ENCODE data around the gene CEP83. TPM values are rescaled to one million over a fixed set of nuclear protein-coding genes. Genes with fewer than 3 reads are reported as not detected.

The CEP83 gene
- total and polyA plus RNA-seq, 2 donors (not counting 1 experiment from before 2014, with no cell fraction given), result 4.0 to 24.8 TPM

DNA sequence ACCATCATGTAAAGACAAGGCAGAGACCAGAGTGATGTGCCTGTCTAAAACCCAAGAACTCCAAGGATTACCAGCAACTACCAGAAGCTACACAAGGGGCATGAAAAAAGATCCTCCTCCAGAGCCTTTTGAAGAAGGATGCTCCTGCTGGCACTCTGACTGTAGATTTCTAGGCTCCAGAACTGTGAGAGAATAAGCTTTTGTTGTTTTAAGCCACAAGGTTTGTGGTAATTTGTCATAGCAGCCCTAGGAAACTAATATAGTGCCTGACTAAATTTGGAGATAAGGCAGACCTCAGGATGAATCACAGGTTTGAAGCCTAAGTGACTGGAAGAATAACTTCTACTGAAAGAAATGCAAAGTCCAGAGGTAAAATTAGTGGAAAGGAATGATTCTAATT is 132.9 kb downstream of the CEP83 start:
- Histone ChIP-seq H3K9me3 (ENCODE audit: control extremely low read depth in 1 of 3, control insufficient read depth in 2 of 3, insufficient read depth in 1 of 3, low read length in 2 of 3) (peaks cover 0 to 3% (median 0%) of the 10 kb centered on the region in 3 donors), H3K79me2 (ENCODE audit: control insufficient read depth, insufficient read depth, low read length) (no peaks in the 10 kb centered on the region), H3K4me1 (ENCODE audit: control insufficient read depth in 2 of 2, insufficient read depth in 2 of 2, low read length in 2 of 2) (no peaks in the 10 kb centered on the region), H3K4me3 (ENCODE audit: control extremely low read depth in 1 of 5, extremely low read depth in 1 of 5, insufficient read depth in 1 of 5, low read depth in 2 of 5, low read length in 4 of 5) (no peak overlapping the region), H3K4me2 (replicated peaks; ENCODE audit: low read depth, low read length, poor library complexity, severe bottlenecking) (no peak overlapping the region), H2AFZ (ENCODE audit: insufficient read depth, low read depth, low read length, poor library complexity, severe bottlenecking) (no peak overlapping the region), H3K9ac (ENCODE audit: low read length) (no peak overlapping the region), H3K27me3 (replicated peaks in 1 of 4; ENCODE audit: control extremely low read depth in 1 of 4, control insufficient read depth in 3 of 4, insufficient read depth in 4 of 4, low read length in 3 of 4) (no peaks in the 10 kb centered on the region), H3K27ac (ENCODE audit: low read length in 2 of 2) (no peak overlapping the region), H4K20me1 (ENCODE audit: control insufficient read depth, insufficient read depth, low read length, poor library complexity, severe bottlenecking) (no peaks in the 10 kb centered on the region), H3K36me3 (replicated peaks in 1 of 2; ENCODE audit: control extremely low read depth in 1 of 2, control insufficient read depth in 1 of 2, extremely low read depth in 1 of 2, insufficient read depth in 2 of 2, low read length in 1 of 2) (peaks cover 0 to 3% of the 10 kb centered on the region in 2 experiments)
- Mint-ChIP-seq H3K27ac (no peak overlapping the region), H3K9me3 (ENCODE audit: insufficient read depth) (no peaks in the 10 kb centered on the region), H3K4me3 (no peak overlapping the region), H3K4me1 (no peaks in the 10 kb centered on the region), H3K27me3 (no peaks in the 10 kb centered on the region)
- ATAC-seq (ENCODE audit: low read depth) (no peak), DNase-seq (no peak)
- ChIA-PET POLR2A (interaction anchor here (0.5 kb wide), 1 partner anchor 13 kb away, joined by 7 read pairs; no protein-coding TSS in a partner anchor), CTCF (no interaction called here)
- intact Hi-C loops (cut with micrococcal nuclease), result no loop called here
- TF ChIP-seq EZH2 (IDR thresholded peaks at IDR 0.05; ENCODE audit: borderline replicate concordance, insufficient read depth, low read depth, low read length, poor library complexity, severe bottlenecking), result no peak
- TF ChIP-seq, protein P1, sequence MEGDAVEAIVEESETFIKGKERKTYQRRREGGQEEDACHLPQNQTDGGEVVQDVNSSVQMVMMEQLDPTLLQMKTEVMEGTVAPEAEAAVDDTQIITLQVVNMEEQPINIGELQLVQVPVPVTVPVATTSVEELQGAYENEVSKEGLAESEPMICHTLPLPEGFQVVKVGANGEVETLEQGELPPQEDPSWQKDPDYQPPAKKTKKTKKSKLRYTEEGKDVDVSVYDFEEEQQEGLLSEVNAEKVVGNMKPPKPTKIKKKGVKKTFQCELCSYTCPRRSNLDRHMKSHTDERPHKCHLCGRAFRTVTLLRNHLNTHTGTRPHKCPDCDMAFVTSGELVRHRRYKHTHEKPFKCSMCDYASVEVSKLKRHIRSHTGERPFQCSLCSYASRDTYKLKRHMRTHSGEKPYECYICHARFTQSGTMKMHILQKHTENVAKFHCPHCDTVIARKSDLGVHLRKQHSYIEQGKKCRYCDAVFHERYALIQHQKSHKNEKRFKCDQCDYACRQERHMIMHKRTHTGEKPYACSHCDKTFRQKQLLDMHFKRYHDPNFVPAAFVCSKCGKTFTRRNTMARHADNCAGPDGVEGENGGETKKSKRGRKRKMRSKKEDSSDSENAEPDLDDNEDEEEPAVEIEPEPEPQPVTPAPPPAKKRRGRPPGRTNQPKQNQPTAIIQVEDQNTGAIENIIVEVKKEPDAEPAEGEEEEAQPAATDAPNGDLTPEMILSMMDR (IDR thresholded peaks at IDR 0.05), result no peak

DNA sequence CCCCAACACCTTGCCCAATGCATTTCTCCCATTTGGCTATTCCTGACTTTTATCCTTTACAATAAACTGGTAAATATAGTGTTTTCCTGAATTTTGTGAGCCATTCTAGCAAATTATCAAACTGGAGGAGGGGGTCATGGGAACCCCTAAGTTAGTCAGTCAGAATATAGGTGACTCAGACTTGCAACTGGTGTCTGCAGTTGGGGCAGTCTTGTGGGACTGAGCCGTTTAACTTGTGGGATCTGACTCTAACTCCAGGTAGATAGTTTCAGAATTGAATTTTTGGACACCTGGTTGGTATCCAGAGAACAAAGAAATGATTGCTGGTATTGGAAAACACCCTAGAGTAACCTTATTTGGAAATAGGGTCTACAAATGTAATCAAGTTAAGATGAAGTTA is 133.4 kb downstream of the CEP83 start:
- no peak overlapping the region for H3K27ac Mint-ChIP-seq
- ATAC-seq (ENCODE audit: low read depth), result no peak
- no peak overlapping the region for H3K4me2 ChIP-seq (replicated peaks; ENCODE audit: low read depth, low read length, poor library complexity, severe bottlenecking)
- H3K27me3 ChIP-seq (replicated peaks in 1 of 4; ENCODE audit: control extremely low read depth in 1 of 4, control insufficient read depth in 3 of 4, insufficient read depth in 4 of 4, low read length in 3 of 4), result no peaks in the 10 kb centered on the region
- H3K4me1 Mint-ChIP-seq, result no peaks in the 10 kb centered on the region
- H3K4me3 Mint-ChIP-seq, result no peak overlapping the region
- CTCF ChIA-PET, result no interaction called here
- H4K20me1 ChIP-seq (ENCODE audit: control insufficient read depth, insufficient read depth, low read length, poor library complexity, severe bottlenecking), result no peaks in the 10 kb centered on the region
- no peaks in the 10 kb centered on the region for H3K79me2 ChIP-seq (ENCODE audit: control insufficient read depth, insufficient read depth, low read length)
- H3K27me3 Mint-ChIP-seq, result no peaks in the 10 kb centered on the region
- no peak for TF ChIP-seq EZH2 (IDR thresholded peaks at IDR 0.05; ENCODE audit: borderline replicate concordance, insufficient read depth, low read depth, low read length, poor library complexity, severe bottlenecking)
- TF ChIP-seq, protein P1 (IDR thresholded peaks at IDR 0.05), result no peak
- no peak for DNase-seq
- H3K36me3 ChIP-seq (replicated peaks in 1 of 2; ENCODE audit: control extremely low read depth in 1 of 2, control insufficient read depth in 1 of 2, extremely low read depth in 1 of 2, insufficient read depth in 2 of 2, low read length in 1 of 2), result peaks cover 0 to 3% of the 10 kb centered on the region in 2 experiments
- H3K4me1 ChIP-seq (ENCODE audit: control insufficient read depth in 2 of 2, insufficient read depth in 2 of 2, low read length in 2 of 2), result no peaks in the 10 kb centered on the region
- WGBS (ENCODE audit: insufficient coverage), result no CpG with 5 or more reads among the region's 1 CpG
- POLR2A ChIA-PET, result no interaction called here
- H3K27ac ChIP-seq (ENCODE audit: low read length in 2 of 2), result no peak overlapping the region
- intact Hi-C loops (cut with micrococcal nuclease), result no loop called here
- H3K9me3 ChIP-seq (ENCODE audit: control extremely low read depth in 1 of 3, control insufficient read depth in 2 of 3, insufficient read depth in 1 of 3, low read length in 2 of 3), result peaks cover 0 to 8% (median 4%) of the 10 kb centered on the region in 3 donors
- H3K4me3 ChIP-seq (ENCODE audit: control extremely low read depth in 1 of 5, extremely low read depth in 1 of 5, insufficient read depth in 1 of 5, low read depth in 2 of 5, low read length in 4 of 5), result no peak overlapping the region
- no peak overlapping the region for H3K9ac ChIP-seq (ENCODE audit: low read length)
- H2AFZ ChIP-seq (ENCODE audit: insufficient read depth, low read depth, low read length, poor library complexity, severe bottlenecking), result no peak overlapping the region
- peaks cover 2% of the 10 kb centered on the region for H3K9me3 Mint-ChIP-seq (ENCODE audit: insufficient read depth)
